ENCODE results near the gene SEC23B.

GRCh38 chr20:18585134-18585533 lies 77.4 kb downstream of the SEC23B start:
- TF ChIP-seq FOS (IDR thresholded peaks at IDR 0.05; ENCODE audit: borderline replicate concordance, insufficient read depth, low read length) (no peak), POLR2A (IDR thresholded peaks at IDR 0.05; ENCODE audit: low read depth, low read length) (no peak)
- TF ChIP-seq, protein P1, sequence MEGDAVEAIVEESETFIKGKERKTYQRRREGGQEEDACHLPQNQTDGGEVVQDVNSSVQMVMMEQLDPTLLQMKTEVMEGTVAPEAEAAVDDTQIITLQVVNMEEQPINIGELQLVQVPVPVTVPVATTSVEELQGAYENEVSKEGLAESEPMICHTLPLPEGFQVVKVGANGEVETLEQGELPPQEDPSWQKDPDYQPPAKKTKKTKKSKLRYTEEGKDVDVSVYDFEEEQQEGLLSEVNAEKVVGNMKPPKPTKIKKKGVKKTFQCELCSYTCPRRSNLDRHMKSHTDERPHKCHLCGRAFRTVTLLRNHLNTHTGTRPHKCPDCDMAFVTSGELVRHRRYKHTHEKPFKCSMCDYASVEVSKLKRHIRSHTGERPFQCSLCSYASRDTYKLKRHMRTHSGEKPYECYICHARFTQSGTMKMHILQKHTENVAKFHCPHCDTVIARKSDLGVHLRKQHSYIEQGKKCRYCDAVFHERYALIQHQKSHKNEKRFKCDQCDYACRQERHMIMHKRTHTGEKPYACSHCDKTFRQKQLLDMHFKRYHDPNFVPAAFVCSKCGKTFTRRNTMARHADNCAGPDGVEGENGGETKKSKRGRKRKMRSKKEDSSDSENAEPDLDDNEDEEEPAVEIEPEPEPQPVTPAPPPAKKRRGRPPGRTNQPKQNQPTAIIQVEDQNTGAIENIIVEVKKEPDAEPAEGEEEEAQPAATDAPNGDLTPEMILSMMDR (IDR thresholded peaks at IDR 0.05; ENCODE audit: extremely low read depth in 1 of 2, insufficient read depth in 1 of 2, low read depth in 1 of 2, low read length in 2 of 2): no peak

Data from endothelial cell of umbilical vein (primary cell).